NCI-H774 (cell line): ENCODE data around the gene FOXO1.

Source experiments
- DNase-seq: peaks from one replicate; lab custom pipeline; 2025; lab: John Stamatoyannopoulos, UW

Gene FOXO1

DNA sequence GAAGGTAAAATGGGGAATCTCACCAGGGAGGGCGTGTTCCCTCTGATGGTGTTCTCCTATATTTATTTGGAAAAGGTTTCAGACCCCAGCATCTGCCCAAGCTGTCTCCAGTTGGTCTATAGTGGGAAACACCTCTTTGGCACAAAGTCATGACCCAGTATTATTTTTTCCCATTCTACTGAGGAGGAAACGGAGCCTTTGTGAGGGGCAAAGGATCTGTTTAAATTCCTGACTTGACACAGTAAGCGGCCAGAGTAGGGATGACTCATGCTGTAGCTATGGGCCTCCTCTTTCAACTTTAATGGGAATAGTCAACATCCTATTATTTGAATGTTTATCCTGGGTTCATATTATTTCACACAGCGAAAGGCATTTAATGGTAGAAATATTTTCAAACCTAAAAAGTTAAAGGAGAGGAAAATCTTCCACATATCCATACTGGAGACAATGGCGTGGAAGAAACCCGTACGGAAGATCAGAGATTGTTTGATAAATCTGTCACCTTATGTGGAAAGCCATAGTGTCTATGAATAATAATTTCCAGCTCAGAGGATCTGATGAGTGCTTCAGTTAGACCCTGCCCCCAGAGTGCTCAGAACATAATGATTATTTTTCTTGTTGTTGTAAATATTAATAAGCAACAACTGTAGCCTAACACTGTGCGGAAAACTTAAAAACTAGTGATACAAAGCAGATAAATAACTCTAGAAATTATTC, 126.0 kb downstream of the FOXO1 start:
- DNase-seq = no peak

DNA sequence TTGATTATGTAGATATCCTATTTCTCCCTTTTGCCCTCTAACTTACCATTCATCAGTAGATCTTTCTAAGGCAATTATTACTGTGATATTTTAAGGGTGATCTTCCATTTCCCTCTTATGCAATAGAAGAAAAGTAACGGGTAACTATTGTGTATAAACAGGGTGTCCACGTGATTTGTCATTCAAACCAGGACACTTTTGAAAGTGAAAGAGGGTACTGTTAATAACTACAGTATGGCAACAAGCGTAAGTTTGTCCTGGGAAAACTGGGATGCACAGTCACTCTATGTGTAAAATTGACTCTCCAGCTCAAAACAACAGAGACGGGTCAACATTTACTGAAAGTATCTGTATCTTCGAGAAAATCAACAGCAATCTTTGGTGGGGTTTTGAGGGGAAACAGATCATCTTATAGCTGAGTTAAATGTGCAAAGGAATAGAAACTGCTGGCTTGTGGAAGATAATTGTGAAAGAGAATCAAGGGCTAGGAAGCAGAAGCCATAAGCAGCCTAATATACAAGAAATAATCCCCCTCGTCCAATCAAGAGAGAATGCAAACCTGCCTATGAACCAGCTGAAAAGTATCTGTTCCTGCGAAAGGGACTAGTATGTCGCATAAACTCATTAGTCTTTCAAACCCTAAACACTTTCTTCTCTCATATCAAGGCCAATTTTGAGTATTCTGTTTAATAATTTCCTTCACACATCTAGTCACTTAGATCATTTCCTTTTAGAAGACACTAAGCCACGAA, 126.7 kb downstream of the FOXO1 start:
- DNase-seq = no peak

DNA sequence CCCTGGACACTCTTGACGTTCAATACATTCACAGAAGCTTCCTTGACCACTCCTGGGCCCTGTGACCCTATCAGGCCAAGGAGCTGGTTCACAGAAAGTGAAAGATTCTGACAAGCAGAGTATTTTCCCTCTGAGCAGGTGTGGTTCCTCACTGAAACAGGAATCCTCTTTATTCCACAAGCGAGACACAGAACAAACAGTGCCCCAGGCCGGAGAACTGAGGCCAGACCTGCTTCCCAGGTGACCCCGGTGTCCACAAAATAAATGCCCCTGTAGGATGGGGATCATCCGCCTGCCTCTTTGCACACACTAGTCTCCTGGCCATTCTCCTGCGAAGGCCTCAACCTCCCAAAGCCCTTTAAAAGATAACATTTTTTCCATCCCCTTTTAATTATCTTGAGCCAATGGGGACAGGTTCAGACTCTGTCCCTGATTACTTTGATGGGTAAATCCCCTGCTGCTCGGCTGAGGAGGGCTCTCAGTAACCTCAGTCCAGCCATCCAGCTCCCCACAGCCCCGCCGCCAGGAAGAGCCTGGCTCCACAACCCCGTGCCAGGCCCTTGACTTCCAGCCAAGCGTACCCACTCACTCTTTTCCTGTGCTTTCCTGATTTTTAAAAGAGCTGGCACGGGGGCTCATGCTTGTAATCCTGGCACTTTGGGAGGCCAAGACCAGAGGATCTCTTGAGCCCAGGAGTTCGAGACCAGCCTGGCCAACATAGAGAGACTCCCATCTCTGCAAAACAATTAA, 129.1 kb downstream of the FOXO1 start:
- no peak for DNase-seq

DNA sequence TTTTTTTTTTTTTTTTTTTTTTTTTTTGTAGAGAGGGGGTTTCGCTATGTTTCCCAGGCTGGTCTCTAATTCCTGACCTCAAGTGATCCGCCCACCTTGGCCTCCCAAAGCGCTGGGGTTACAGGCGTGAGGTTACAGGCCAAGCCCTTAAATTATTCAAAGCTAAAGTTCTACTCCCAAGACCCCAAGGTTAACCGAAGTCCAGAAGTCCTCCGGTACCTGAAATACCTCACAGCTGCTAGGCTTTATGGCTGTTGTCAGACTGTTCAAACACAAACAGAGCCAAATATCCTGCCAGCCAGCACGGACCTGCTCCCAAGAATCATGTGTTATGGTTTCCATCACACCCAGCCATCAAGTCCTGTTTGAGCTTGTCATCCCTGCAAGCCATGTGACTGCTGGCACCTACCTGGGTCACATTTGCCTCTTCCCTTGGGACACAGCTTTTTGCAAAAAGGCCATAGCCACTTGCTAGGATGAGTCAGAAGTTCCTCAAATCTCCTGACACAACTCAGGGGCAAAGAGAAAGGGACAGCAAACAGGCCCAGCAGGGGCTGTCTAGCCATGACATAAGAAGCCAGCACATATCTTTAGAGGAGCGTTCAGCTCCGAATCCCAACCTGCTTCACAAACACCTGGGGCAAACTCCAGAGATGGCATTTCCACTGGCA, 129.9 kb downstream of the FOXO1 start:
- DNase-seq = no peak

DNA sequence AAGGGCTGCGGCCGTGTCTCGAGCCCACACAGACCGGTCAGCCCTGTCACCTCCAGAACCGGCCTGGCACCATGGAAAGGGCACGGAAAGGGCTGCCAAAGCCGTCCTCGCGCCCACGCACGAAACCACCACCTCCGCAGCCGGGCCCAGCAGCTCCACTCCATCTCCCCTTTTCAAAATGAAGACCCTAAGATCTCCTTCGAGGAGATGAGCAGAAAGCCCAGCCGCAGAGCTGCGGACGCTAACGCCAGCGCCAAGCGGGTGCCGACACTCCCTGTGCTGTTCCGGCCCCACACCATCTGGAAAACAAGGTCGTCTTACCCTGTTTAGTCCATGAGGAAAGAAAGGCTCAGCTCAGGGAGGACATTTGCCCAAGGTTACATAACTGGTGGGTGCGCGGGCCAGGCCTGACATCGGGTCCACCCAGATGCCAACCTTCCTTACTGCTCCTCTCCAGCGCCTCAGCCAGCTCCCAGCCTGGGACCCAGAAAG, 131.1 kb downstream of the FOXO1 start:
- DNase-seq = no peak

DNA sequence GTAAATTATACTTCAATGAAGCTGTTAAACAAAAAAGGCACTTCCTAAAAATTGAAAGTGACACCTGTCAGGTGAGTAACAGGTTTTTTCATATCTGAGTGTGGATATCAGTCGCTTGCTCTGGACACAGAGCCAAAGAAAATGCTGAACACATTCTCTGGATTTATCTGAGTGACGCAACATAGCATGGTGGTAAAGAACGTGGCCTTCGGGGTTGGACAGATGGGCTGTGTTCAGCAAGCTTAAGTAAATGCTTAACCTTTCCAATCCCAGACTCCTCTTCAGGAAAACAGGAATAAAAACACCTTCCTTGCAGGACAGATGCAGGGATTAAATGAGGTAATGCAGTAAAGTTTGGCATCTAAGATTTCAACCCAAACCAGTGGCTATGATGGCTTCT, 132.0 kb downstream of the FOXO1 start:
- DNase-seq = no peak

DNA sequence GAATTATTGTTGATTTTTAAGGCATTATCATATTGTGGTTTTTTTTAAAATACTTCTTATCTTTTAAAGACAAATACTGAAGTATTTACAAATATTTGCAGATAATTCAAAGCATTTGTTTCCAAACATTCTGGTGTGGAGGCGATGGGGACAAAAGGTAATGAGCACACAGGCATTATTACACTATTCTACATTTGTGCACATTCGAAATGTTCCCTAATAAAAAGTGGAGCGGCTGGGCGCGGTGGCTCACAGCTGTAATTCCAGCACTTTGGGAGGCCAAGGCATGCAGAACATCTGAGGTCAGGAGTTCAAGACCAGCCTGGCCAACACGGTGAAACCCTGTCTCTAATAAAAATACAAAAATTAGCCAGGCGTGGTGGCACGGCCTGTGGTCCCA, 133.4 kb downstream of the FOXO1 start:
- no peak for DNase-seq

DNA sequence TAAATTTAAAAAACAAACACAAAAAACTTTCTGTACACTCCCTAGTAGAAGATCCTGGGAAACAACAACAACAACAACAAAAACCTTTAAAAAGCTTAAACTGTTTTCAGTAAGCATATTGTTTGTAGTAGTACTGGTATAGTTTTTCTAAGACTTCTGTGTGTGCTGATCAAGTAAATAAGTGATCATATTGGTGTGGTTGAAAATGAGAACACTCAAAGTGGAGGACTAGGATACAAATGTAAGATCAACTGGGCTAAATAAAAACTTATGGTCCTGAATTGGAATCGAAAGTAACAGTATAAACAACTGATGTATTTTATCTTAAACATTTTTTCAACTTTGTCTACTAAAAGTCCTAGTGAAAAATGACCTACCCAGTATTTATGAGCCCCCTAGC, 135.5 kb downstream of the FOXO1 start:
- no peak for DNase-seq

DNA sequence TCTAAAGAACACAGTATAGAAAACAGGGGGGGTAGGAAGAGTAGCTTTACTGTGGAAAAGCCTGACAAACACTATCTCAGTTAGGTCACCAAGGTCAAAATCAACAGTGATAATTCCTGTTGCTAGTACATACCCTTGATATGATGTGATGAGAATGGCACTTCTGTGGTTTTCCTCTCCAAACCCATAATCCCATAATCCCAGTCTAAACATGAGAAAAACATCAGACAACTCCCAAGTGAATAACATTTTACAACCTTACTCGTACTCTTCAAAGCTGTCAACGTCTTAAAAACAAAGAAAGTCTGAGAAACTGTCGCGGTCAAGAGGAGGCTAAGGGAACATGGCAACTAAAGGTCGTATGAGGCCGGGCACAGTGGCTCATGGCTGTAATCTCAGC, 137.6 kb downstream of the FOXO1 start:
- no peak for DNase-seq

DNA sequence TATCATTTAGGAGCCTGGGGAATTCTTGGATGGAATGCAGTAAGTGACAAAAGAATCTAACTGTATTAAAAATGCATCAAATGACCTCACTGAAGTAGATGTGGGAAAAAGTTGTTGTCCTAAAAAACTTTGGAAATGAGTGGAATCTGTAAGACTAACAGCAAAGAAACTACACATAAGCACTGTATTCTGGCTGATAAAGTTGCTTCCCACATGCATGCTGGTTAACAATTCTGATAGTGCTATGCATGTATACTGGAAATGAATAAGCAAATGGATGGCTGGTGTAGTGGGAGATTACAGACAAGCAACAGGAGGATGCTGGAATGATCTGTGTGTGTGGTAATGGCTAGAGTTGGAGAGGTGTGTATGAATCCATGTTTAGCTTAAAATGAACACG, 138.5 kb downstream of the FOXO1 start:
- DNase-seq = no peak

DNA sequence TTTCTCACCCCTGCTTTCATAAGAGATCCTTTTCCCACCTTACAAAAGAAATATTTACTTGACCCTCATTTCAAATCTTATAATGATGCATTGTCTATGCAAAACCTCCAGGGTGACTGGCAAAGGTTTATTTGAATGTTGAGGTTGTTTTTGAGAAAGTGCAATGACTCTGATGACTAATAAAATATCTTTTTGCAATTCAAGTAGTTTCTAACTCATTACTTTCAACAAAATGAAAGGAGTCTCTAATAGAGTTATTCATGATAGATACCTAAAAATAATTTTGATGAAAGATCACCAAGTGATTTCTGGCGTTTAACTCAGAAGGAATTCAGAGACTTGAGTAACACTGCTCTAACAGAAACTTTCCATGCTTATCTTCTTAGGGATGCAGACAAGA, 144.2 kb downstream of the FOXO1 start:
- DNase-seq = no peak

DNA sequence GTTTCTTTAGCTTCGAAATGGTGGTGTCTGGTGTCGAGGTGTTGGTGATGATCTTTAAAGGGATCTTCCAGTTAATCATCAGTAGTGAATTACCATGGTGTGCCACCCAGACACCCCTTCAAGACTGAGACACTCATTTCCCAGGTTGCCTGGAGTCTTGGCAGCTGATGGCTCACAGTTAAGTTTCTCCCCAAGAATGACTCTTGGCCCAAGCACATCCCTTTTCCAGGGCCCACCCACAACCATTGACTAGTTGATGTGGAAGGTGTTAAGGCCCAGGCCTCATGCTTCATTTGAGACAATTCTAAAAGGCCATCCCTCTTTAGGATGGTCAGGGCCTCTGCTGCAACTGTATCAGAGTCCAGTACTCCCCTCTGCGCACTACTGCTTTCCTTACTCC, 145.5 kb downstream of the FOXO1 start:
- no peak for DNase-seq

DNA sequence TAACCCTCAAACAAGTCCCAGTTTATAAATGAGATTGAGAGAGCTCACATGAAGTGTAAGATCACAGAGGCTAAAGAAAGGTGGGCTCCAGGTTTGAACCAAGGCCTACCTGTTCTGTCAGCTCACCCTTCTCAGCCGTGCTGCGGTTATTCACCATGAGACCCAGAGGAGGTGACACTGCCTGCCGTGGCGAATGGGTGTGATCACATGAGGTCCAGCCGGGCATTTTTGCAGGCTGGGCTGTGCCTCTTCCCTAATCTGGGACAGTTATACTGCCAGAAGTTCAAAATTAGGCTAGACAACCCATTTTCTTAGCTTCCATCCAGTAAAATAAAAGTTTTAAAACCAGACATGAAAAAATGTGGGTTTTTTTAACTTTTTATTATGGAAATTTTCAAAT, 146.8 kb downstream of the FOXO1 start:
- DNase-seq = no peak

DNA sequence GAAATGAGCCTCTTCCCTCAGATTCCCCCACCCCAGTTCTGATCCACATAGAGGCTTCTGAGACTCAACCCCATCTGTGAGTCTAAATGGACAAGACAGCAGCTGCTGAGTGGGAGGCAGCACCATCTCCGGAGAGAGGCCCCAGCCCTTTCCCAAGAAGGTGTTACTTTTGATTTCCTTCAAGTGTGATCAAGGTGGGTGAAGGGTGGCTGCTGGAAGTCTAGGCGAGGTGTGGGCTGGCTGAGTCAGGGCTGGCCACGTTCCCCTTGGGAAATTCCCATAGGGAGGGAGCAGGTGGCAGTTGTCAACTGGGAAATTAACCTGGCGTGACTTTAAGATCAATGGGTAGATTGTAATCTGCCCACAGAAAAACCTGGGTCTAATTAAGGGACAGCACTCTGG, 148.0 kb downstream of the FOXO1 start:
- no peak for DNase-seq

DNA sequence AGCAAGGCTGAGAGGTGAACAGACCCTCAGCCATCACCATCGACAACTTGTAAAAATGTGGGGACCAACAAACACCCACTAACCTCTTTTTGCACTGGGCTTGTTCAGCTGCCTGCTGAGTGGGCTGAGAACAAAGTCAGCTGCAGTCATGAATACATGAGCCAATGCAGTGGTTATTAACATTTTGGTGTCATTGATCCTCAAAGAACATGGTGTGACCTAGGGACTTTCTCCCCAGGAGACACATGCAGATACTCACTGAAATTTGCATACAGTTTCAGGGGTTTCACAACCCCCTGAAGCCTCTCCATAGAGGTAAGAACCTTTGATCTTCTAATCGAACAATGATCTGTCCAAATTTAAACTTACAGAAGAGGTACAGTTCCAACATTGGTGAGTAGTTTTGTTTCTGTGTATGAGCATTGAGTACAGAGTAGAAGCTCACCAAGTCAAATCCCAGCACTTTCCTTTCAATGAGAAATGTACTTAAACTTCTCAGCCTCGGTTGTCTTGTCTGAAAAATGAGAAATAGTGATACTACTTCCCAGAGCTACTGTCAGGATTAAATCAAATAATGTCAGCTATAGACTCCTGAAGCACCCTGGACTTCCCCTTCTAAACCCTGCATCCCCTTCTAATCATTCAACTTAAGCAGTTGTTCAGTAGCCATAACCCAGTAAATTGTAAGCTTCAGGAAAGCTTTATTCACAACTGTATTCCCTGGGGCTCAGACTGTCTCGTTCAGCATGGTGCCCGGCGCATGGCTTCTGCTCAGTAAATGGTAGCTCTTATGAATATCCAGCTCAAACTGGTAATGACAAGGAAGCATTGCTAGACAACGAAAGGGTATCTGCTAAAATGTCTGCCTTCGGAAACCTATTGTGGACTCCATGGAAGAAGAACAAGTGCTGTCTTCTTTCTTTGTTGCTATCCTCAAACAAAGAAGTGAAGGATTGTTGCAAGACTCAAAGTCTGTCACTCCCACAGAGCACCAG, 148.7 kb downstream of the FOXO1 start:
- DNase-seq = no peak

DNA sequence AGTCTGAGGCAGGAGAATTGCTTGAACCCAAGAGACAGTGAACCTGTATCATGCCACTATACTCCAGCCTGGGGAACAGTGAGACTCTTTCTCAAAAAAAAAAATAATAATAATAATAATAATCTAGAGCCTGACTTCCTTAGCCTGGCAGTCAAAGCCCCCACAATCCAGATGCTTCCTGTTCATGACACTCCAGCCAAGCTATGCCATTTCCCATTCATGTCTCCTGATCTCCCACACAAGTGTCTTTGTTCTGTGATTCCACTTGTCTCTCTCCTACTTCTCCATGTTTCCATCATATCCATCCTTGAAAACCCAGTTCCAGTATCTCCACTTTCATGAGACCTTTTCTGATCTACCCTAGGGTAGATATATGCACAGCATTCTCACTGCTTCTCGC, 150.7 kb downstream of the FOXO1 start:
- no peak for DNase-seq

DNA sequence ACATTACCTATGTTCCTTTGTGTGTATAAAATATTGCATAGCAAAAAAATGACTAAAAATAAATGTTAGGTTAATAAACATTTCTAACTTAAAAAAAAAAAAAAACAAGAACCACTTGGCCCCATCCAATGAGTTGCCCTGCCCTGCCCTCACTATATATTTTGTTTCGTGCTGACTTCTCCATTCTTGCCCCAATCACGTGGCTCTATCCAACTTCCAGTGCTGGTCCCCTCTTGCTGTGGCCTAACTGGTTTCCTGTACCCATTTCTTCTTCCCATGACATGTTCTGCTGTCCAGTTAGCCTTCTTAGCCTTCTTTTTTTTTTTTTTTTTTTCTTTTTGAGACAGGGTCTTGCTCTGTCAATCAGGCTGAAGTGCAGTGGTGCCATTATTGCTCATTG, 151.6 kb downstream of the FOXO1 start:
- DNase-seq = no peak

DNA sequence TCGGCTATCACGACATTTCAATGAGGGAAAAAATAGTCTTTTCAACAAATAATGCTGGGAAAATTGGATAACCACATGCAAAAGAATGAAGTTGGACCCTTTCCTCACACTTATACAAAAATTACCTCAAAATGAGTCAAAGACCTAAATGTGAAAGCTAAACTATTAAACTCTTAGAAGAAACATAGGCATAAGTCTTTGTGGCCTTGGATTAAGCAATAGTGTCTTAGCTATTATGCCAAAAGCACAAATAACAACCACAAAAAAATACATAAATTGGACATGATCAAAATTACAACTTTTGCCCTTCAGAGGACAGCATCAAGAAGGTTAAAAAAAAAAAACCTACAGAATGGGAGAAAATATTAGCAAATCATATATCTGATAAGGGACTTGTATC, 156.6 kb downstream of the FOXO1 start:
- no peak for DNase-seq

DNA sequence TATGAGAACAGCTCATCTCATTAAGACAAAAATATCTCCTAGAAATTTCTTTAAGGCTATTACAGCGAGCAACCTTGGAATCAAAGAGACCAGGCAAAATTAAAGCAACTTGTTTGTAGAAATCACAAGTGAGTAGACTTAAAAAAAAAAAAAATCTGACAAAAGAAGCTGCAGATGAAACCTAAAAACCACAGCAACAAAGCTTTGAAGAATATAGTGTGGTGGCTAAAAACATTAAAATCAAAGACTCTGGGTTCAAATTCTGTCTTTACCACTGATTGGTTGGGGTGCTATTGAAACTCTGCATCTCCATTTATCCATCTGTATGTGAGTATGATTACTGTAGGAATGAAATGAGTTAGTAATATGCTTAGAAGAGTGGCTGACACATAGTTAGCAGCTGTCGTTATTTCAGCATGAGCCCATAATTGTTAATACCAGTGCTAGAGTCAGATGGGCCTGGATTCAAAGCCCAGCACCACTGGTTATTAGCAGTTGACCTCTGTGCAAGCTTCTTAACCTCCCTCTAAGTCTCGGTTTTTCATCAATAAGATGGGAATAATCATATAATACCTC, 157.6 kb downstream of the FOXO1 start:
- DNase-seq = no peak

DNA sequence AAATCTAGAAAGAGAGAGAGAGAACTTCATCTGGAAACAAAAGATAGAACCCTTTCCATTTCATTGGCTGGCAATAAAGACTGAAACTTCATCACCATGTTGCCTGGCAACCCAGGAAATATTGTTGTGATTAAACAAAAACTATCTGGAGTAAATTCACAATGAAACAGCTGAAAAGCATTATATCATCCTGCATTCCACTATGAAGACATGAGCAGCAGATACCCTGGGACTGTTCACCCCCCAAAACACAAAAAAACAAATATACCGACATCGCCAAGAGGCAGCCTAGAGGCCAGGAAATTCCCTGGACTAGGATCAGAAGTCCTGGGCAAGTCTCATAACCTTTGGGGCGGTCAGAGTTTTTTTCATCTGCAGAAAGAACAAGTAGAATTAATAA, 158.3 kb downstream of the FOXO1 start:
- DNase-seq = no peak
